Ecto neural progenitor cell (in vitro differentiated cells): Measurements from ENCODE around the gene CDK7.
"Not testable (repeated sequence)": the region's sequence is repeated elsewhere in the genome, so short reads cannot be mapped to it uniquely, and the experiment has no call there.

ENCODE experiments used
- DNase-seq: peaks from one replicate; pipeline ENCODE4 v3.0.0-alpha.2; 2018; ENCODE audit warnings: low spot score

Gene CDK7

GRCh38 chr5:69234457-69235268, at the start of gene CDK7:
CDK7 (plus strand) TSS chr5:69234886; CDS start chr5:69234976, 90 bp downstream.
- DNase-seq, result peak; percentile 91

- DNase-seq, result no peak
Measured at GRCh38 chr5:69187342-69187741, 47.3 kb upstream of the CDK7 start.

- DNase-seq, result no peak
Measured at GRCh38 chr5:69188811-69189161, 45.9 kb upstream of the CDK7 start.

GRCh38 chr5:69189162-69190086, 45.3 kb upstream of the CDK7 start, which contains the start of gene CENPH:
CENPH (plus strand) TSS chr5:69189583; CDS start chr5:69189635, 52 bp downstream.
- DNase-seq, result peak; percentile 94

GRCh38 chr5:69202497-69202896, 32.2 kb upstream of the CDK7 start:
- DNase-seq, result no peak

- no peak for DNase-seq
Measured at GRCh38 chr5:69206528-69207190, 28.0 kb upstream of the CDK7 start.

- DNase-seq, result no peak
Measured at GRCh38 chr5:69209602-69210001, 25.1 kb upstream of the CDK7 start.

GRCh38 chr5:69211200-69211599, 23.5 kb upstream of the CDK7 start:
- DNase-seq, result no peak

- DNase-seq, result no peak
Measured at GRCh38 chr5:69212022-69212421, 22.7 kb upstream of the CDK7 start.

- no peak for DNase-seq
Measured at GRCh38 chr5:69213513-69214215, 21.0 kb upstream of the CDK7 start.

GRCh38 chr5:69217151-69217511, 17.6 kb upstream of the CDK7 start:
- no peak for DNase-seq

GRCh38 chr5:69217548-69218526, 16.8 kb upstream of the CDK7 start:
- peak; percentile 95 for DNase-seq

- DNase-seq, result no peak
Measured at GRCh38 chr5:69219939-69220338, 14.7 kb upstream of the CDK7 start.

GRCh38 chr5:69220371-69220770, 14.3 kb upstream of the CDK7 start:
- not testable (repeated sequence) for DNase-seq

- DNase-seq, result not testable (repeated sequence)
Measured at GRCh38 chr5:69220833-69221232, 13.9 kb upstream of the CDK7 start.

- DNase-seq, result no peak
Measured at GRCh38 chr5:69224520-69224919, 10.2 kb upstream of the CDK7 start.

GRCh38 chr5:69225860-69226259, 8.8 kb upstream of the CDK7 start:
- DNase-seq, result no peak

GRCh38 chr5:69230181-69230580, 4.5 kb upstream of the CDK7 start:
- no peak for DNase-seq

- no peak for DNase-seq
Measured at GRCh38 chr5:69231281-69231680, 3.4 kb upstream of the CDK7 start.

GRCh38 chr5:69231851-69232250, 2.8 kb upstream of the CDK7 start:
- DNase-seq, result no peak

GRCh38 chr5:69236733-69237132, 2.0 kb downstream of the CDK7 start:
- DNase-seq, result not testable (repeated sequence)
